Measurements from ENCODE around the gene BLTP1.
"Not testable (repeated sequence)": the region's sequence is repeated elsewhere in the genome, so short reads cannot be mapped to it uniquely, and the experiment has no call there.

Gene BLTP1

GRCh38 chr4:122151982-122152710, at the start of gene BLTP1:
Gene BLTP1, plus strand, starts transcription at chr4:122152331. Its CDS starts 18,317 bp downstream, at chr4:122170648.
- peak; percentile 62 for DNase-seq (ENCODE audit: low read depth)

GRCh38 chr4:122104184-122104583, 47.9 kb upstream of the BLTP1 start:
- peak; percentile 6 for DNase-seq (ENCODE audit: low read depth)

GRCh38 chr4:122107680-122108079, 44.5 kb upstream of the BLTP1 start:
- no peak for DNase-seq (ENCODE audit: low read depth)

- not testable (repeated sequence) for DNase-seq (ENCODE audit: low read depth)
Observed at GRCh38 chr4:122110304-122110703, 41.8 kb upstream of the BLTP1 start.

- no peak for DNase-seq (ENCODE audit: low read depth)
Observed at GRCh38 chr4:122117743-122118142, 34.4 kb upstream of the BLTP1 start.

GRCh38 chr4:122118243-122118642, 33.9 kb upstream of the BLTP1 start:
- no peak for DNase-seq (ENCODE audit: low read depth)

GRCh38 chr4:122119739-122120138, 32.4 kb upstream of the BLTP1 start:
- DNase-seq (ENCODE audit: low read depth): no peak

- DNase-seq (ENCODE audit: low read depth): no peak
Observed at GRCh38 chr4:122121593-122121992, 30.5 kb upstream of the BLTP1 start.

GRCh38 chr4:122122083-122122482, 30.0 kb upstream of the BLTP1 start:
- DNase-seq (ENCODE audit: low read depth): no peak

- no peak for DNase-seq (ENCODE audit: low read depth)
Observed at GRCh38 chr4:122129061-122129460, 23.1 kb upstream of the BLTP1 start.

GRCh38 chr4:122131562-122132157, 20.5 kb upstream of the BLTP1 start:
- DNase-seq (ENCODE audit: low read depth): no peak

- DNase-seq (ENCODE audit: low read depth): no peak
Observed at GRCh38 chr4:122132891-122133290, 19.2 kb upstream of the BLTP1 start.

GRCh38 chr4:122139139-122139538, 13.0 kb upstream of the BLTP1 start:
- no peak for DNase-seq (ENCODE audit: low read depth)

- DNase-seq (ENCODE audit: low read depth): no peak
Observed at GRCh38 chr4:122140834-122141233, 11.3 kb upstream of the BLTP1 start.

- DNase-seq (ENCODE audit: low read depth): no peak
Observed at GRCh38 chr4:122142687-122143086, 9.4 kb upstream of the BLTP1 start.

- DNase-seq (ENCODE audit: low read depth): no peak
Observed at GRCh38 chr4:122146652-122147051, 5.5 kb upstream of the BLTP1 start.

- no peak for DNase-seq (ENCODE audit: low read depth)
Observed at GRCh38 chr4:122150931-122151330, 1.2 kb upstream of the BLTP1 start.

- DNase-seq (ENCODE audit: low read depth): peak; percentile 19
Observed at GRCh38 chr4:122152711-122153226, 638 bp downstream of the BLTP1 start.

GRCh38 chr4:122156819-122157218, 4.7 kb downstream of the BLTP1 start:
- DNase-seq (ENCODE audit: low read depth): peak; percentile 45

GRCh38 chr4:122163301-122163700, 11.2 kb downstream of the BLTP1 start:
- DNase-seq (ENCODE audit: low read depth): no peak

GRCh38 chr4:122163767-122164166, 11.6 kb downstream of the BLTP1 start:
- DNase-seq (ENCODE audit: low read depth): no peak

GRCh38 chr4:122167369-122167768, 15.2 kb downstream of the BLTP1 start:
- DNase-seq (ENCODE audit: low read depth): no peak

GRCh38 chr4:122170775-122171174, 18.6 kb downstream of the BLTP1 start:
- no peak for DNase-seq (ENCODE audit: low read depth)

GRCh38 chr4:122171323-122171722, 19.2 kb downstream of the BLTP1 start:
- DNase-seq (ENCODE audit: low read depth): no peak
